Kidney (tissue), 22 donors: ENCODE results near the gene CFAP65. TPM values are rescaled to one million over a fixed set of nuclear protein-coding genes. Genes with fewer than 3 reads are reported as not detected.

Source experiments
- DNase-seq, 5 donors: peaks; one replicate each; pipeline ENCODE4 v3.0.0-alpha.2; 2013 to 2020
- FAIRE-seq: peaks from 2 replicates; lab custom pipeline; 2012; peaks lifted over from hg19 to GRCh38; lab: Jason Lieb, UNC
- H3K27ac ChIP-seq, 2 donors: one replicate each; pipeline ENCODE4 v1.7.0; 2013; ENCODE audit warnings: low read depth in 2 of 2, low read length in 2 of 2, inconsistent platforms in 1 of 2
- H3K27me3 ChIP-seq: one replicate; pipeline ENCODE4 v1.7.1; 2013; ENCODE audit warnings: low read length, inconsistent platforms; ENCODE audit not compliant: control insufficient read depth, insufficient read depth
- H3K36me3 ChIP-seq, 3 donors: one replicate each; pipeline versions ENCODE4 v1.7.0 to v1.7.1; 2013; ENCODE audit warnings: low read length in 3 of 3, control low read depth in 1 of 3, inconsistent platforms in 1 of 3; ENCODE audit not compliant: insufficient read depth in 3 of 3, control insufficient read depth in 2 of 3
- H3K4me1 ChIP-seq, 3 donors: one replicate each; pipeline versions ENCODE4 v1.7.0 to v1.7.1; 2013; ENCODE audit warnings: low read length in 3 of 3, inconsistent platforms in 1 of 3, low read depth in 1 of 3; ENCODE audit not compliant: control insufficient read depth in 2 of 3, insufficient read depth in 2 of 3
- H3K4me3 ChIP-seq, 3 donors: one replicate each; pipeline versions ENCODE4 v1.7.0 to v1.8.1; 2013; ENCODE audit warnings: low read length in 3 of 3, control low read depth in 1 of 3, inconsistent platforms in 1 of 3
- H3K9ac ChIP-seq, 3 donors: one replicate each; pipeline versions ENCODE4 v1.7.0 to v1.7.1; 2013; ENCODE audit warnings: low read length in 3 of 3, control low read depth in 1 of 3, inconsistent platforms in 1 of 3
- H3K9me3 ChIP-seq, 3 donors: one replicate each; pipeline versions ENCODE4 v1.7.0 to v1.7.1; 2013; ENCODE audit warnings: low read length in 3 of 3, control low read depth in 1 of 3, inconsistent platforms in 1 of 3; ENCODE audit not compliant: control insufficient read depth in 2 of 3, insufficient read depth in 1 of 3
- CTCF ChIP-seq: IDR thresholded peaks from 3 replicates; pipeline ENCODE4 v1.5.1; 2012; ENCODE audit warnings: mild to moderate bottlenecking, moderate library complexity, borderline replicate concordance; ENCODE audit not compliant: insufficient read depth; ENCODE audit errors: extremely low read depth
- intact Hi-C: fragments of 100-400 bp; cut with DNase I; formaldehyde crosslinking; loops from one replicate; pipeline ENCODE4 v1.11.1; 2022
- long read RNA-seq, 10 donors: library from polyadenylated mRNA in 1 of 10; unstranded in 1 of 10; transcript quantifications; one replicate each; pipeline ENCODE4 v2.0.0 and lab custom pipeline, GENCODE V29; 2021 to 2026
- polyA plus RNA-seq: library from polyadenylated mRNA; stranded (reverse); fragments of 350-450 nt; fragmentation: Illumina TruSeq; extraction: RNeasy Lipid Tissue Mini Kit (QIAGEN cat#74804); gene quantifications from one replicate; pipeline ENCODE4 v1.2.3, GENCODE V29; 2014; ENCODE audit warnings: low read depth, low replicate concordance; ENCODE audit not compliant: insufficient read depth
- total RNA-seq: library from RNA; stranded (reverse); fragmentation: NEBNext Ultra II Directional; extraction: Animal tissue kit (Norgen Biotek cat#: 25700); gene quantifications from one replicate; pipeline ENCODE4 v1.2.1, GENCODE V29; 2021
- donor health status: control.
- donor health status: control.
- donor health status: control.
- donor health status: control.
- donor health status: control.
- donor health status: DM: yes; HTN: yes; CAD: no.
- donor health status: Normal renal cell carcinoma (clear cell type).

The CFAP65 gene, protein sequence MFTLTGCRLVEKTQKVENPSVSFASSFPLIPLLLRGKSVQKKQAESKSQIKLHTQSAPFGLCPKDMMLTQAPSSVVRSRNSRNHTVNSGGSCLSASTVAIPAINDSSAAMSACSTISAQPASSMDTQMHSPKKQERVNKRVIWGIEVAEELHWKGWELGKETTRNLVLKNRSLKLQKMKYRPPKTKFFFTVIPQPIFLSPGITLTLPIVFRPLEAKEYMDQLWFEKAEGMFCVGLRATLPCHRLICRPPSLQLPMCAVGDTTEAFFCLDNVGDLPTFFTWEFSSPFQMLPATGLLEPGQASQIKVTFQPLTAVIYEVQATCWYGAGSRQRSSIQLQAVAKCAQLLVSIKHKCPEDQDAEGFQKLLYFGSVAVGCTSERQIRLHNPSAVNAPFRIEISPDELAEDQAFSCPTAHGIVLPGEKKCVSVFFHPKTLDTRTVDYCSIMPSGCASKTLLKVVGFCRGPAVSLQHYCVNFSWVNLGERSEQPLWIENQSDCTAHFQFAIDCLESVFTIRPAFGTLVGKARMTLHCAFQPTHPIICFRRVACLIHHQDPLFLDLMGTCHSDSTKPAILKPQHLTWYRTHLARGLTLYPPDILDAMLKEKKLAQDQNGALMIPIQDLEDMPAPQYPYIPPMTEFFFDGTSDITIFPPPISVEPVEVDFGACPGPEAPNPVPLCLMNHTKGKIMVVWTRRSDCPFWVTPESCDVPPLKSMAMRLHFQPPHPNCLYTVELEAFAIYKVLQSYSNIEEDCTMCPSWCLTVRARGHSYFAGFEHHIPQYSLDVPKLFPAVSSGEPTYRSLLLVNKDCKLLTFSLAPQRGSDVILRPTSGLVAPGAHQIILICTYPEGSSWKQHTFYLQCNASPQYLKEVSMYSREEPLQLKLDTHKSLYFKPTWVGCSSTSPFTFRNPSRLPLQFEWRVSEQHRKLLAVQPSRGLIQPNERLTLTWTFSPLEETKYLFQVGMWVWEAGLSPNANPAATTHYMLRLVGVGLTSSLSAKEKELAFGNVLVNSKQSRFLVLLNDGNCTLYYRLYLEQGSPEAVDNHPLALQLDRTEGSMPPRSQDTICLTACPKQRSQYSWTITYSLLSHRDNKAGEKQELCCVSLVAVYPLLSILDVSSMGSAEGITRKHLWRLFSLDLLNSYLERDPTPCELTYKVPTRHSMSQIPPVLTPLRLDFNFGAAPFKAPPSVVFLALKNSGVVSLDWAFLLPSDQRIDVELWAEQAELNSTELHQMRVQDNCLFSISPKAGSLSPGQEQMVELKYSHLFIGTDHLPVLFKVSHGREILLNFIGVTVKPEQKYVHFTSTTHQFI (N-terminal part only)
- total RNA-seq (2.0 TPM), polyA plus RNA-seq (0.73 TPM)
- long read RNA-seq, donor 1 = 0 reads
- long read RNA-seq, donor 2 = 0 reads
- long read RNA-seq, donor 3 = 0 reads
- long read RNA-seq, donor 4 = 0 reads
- long read RNA-seq, donor 5 = 0 reads
- long read RNA-seq, donor 6 = 0 reads
- long read RNA-seq, donor 7, partial matches to known transcripts = 0 of 1 reads
- long read RNA-seq, donor 7, other reads (novel, unspliced or antisense) = 0 of 1 reads
- long read RNA-seq, donor 8 = 0 reads
- long read RNA-seq, donor 9 = 0 reads
- long read RNA-seq, donor 10, partial matches to known transcripts = 0 of 1 reads
- long read RNA-seq, donor 10, other reads (novel, unspliced or antisense) = 0 of 1 reads

DNA sequence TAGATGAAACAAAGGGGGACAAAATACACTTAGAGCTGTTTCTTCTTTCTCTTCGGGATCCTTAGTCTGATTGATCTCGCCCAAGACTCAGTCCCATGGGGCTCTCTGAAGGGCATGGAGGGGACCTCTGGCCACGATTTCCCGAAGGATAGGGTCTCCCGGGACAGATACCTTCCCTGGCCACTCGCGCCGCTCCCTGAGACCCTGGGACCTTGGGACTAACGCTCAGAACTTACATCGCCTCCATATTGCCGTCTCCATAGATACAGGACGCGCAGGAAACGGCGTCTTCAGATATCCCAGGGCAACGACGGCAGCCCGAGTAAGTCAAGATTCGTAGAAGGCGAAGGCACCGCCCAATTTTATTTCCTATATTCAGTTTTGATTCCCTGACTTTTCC, at the start of gene CFAP65:
Gene CFAP65, minus strand, starts transcription at position 265 of the 400 bp plus-strand sequence. CDS start 2,468 bp downstream, outside the sequence.
- peak in 3 of 5 donors; percentile 6 to 55 (median 54) for DNase-seq
- no peak for TF ChIP-seq CTCF
- H3K27me3 ChIP-seq = peaks cover 8% of the 10 kb centered on the region
- FAIRE-seq = no peak
- H3K9ac ChIP-seq = no peak within 1 kb of the TSS
- H3K9me3 ChIP-seq = no peaks in the 10 kb centered on the region
- H3K27ac ChIP-seq = no peak within 1 kb of the TSS
- intact Hi-C loops = no loop called here
- H3K4me3 ChIP-seq = peak within 1 kb of the TSS; percentile 2 to 64 (median 63)
- H3K4me1 ChIP-seq = no peaks in the 10 kb centered on the region
- H3K36me3 ChIP-seq = no peaks in the 10 kb centered on the region

DNA sequence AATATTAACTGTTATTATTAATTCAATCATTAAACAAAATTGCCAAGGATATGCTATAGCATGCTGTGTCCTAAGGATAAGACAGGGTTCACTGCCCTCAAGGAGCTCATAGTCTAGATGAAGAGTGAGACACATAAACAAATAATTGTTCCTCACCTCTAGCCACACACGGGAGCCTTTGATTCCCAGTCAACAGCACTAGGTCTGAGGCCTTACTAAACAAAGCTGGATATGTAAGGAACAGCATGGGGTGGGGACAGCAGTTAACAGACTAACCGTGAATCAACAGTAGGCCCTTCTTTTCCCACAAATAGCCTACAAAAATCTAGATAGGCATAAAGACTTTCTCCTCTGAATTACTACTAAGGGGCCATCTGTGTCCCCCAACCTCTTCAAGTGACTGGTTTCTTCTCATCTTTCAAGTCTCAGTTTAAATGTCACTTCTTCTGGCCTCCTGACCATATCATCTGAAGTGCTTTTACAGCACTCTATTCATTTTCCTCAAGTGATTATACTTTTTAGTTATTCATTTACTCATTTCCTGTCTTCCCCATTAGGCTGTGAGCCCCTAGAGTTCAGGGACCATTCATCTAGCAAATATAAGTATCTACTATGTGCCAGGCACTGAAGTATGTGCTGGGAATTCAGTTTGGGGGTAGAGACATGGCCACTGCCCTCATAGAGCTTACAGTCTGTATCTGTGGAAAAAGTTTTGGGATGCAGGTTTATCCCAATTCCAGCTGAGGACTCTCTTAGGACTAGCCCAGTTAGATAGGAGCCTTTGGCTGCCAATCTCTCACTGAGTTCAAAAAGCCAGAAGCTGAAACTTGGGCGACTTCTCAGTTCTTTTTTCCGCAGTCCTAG, 49.4 kb upstream of the CFAP65 start:
- no peaks in the 10 kb centered on the region for H3K9me3 ChIP-seq
- intact Hi-C loops = no loop called here
- H3K27me3 ChIP-seq = no peaks in the 10 kb centered on the region
- no peaks in the 10 kb centered on the region for H3K4me1 ChIP-seq
- no peak for TF ChIP-seq CTCF
- H3K36me3 ChIP-seq = peaks cover 0 to 9% (median 0%) of the 10 kb centered on the region in 3 donors
- H3K4me3 ChIP-seq = no peak overlapping the region
- DNase-seq (no peak), FAIRE-seq (no peak)
- no peak overlapping the region for H3K27ac ChIP-seq
- no peak overlapping the region for H3K9ac ChIP-seq
